Activated naive CD8-positive, alpha-beta T cell treated with anti-CD3 and anti-CD28 coated beads, Interleukin-2, amount 50 U/mL, for 24 hours (primary cell): ENCODE results near the gene HCN4.

Source experiments
- ATAC-seq: fragments of 150-1000 bp; cut with Tn5 transposase; one replicate; pipeline ENCODE4 v1.10.0; 2021
- DNase-seq: peaks from one replicate; pipeline ENCODE4 v3.0.0; 2021
- H3K27ac Mint-ChIP-seq: one replicate; pipeline ENCODE4 v1.8.0; 2021; ENCODE audit warnings: mild to moderate bottlenecking, mixed read lengths
- H3K27me3 Mint-ChIP-seq: one replicate; pipeline ENCODE4 v1.8.0; 2021; ENCODE audit warnings: mixed read lengths
- H3K36me3 Mint-ChIP-seq: one replicate; pipeline ENCODE4 v1.8.0; 2021; ENCODE audit warnings: low read depth, mixed read lengths
- H3K4me1 Mint-ChIP-seq: one replicate; pipeline ENCODE4 v1.8.0; 2021; ENCODE audit warnings: mixed read lengths
- H3K4me3 Mint-ChIP-seq: one replicate; pipeline ENCODE4 v1.8.0; 2021; ENCODE audit warnings: mild to moderate bottlenecking, moderate library complexity, mixed read lengths
- H3K9me3 Mint-ChIP-seq: one replicate; pipeline ENCODE4 v1.8.0; 2021; ENCODE audit warnings: mixed read lengths

HCN4 gene

GRCh38 chr15:73330206-73331051 is 38.3 kb downstream of the HCN4 start:
- Mint-ChIP-seq H3K36me3 (no peaks in the 10 kb centered on the region), H3K4me3 (no peak overlapping the region), H3K27me3 (no peaks in the 10 kb centered on the region), H3K9me3 (no peaks in the 10 kb centered on the region), H3K4me1 (no peaks in the 10 kb centered on the region), H3K27ac (no peak overlapping the region)
- DNase-seq (no peak), ATAC-seq (no peak)

- no peaks in the 10 kb centered on the region for H3K4me1 Mint-ChIP-seq
- no peaks in the 10 kb centered on the region for H3K9me3 Mint-ChIP-seq
- H3K27ac Mint-ChIP-seq: no peak overlapping the region
- H3K36me3 Mint-ChIP-seq: no peaks in the 10 kb centered on the region
- DNase-seq (no peak), ATAC-seq (no peak)
- H3K4me3 Mint-ChIP-seq: no peak overlapping the region
- H3K27me3 Mint-ChIP-seq: no peaks in the 10 kb centered on the region
Measured at GRCh38 chr15:73329501-73330200, 39.1 kb downstream of the HCN4 start.

GRCh38 chr15:73328981-73329380 is 39.8 kb downstream of the HCN4 start:
- ATAC-seq: no peak
- no peak overlapping the region for H3K27ac Mint-ChIP-seq
- DNase-seq: no peak

GRCh38 chr15:73328149-73328820 is 40.5 kb downstream of the HCN4 start:
- Mint-ChIP-seq H3K9me3 (no peaks in the 10 kb centered on the region), H3K4me1 (no peaks in the 10 kb centered on the region), H3K36me3 (no peaks in the 10 kb centered on the region), H3K27me3 (no peaks in the 10 kb centered on the region), H3K4me3 (no peak overlapping the region), H3K27ac (no peak overlapping the region)
- DNase-seq: no peak
- no peak for ATAC-seq

More at GRCh38 chr15:73328981-73329380, 39.8 kb downstream of the HCN4 start:
- H3K9me3 Mint-ChIP-seq: no peaks in the 10 kb centered on the region
- no peaks in the 10 kb centered on the region for H3K36me3 Mint-ChIP-seq
- H3K4me3 Mint-ChIP-seq: no peak overlapping the region
- H3K27me3 Mint-ChIP-seq: no peaks in the 10 kb centered on the region
- no peaks in the 10 kb centered on the region for H3K4me1 Mint-ChIP-seq

- H3K4me1 Mint-ChIP-seq: no peaks in the 10 kb centered on the region
- no peak overlapping the region for H3K27ac Mint-ChIP-seq
- H3K4me3 Mint-ChIP-seq: no peak overlapping the region
- no peaks in the 10 kb centered on the region for H3K9me3 Mint-ChIP-seq
- no peaks in the 10 kb centered on the region for H3K27me3 Mint-ChIP-seq
- ATAC-seq (no peak), DNase-seq (no peak)
- no peaks in the 10 kb centered on the region for H3K36me3 Mint-ChIP-seq
Measured at GRCh38 chr15:73326157-73326556, 42.6 kb downstream of the HCN4 start.

GRCh38 chr15:73325191-73325861 is 43.4 kb downstream of the HCN4 start:
- no peaks in the 10 kb centered on the region for H3K9me3 Mint-ChIP-seq
- H3K27ac Mint-ChIP-seq: no peak overlapping the region
- no peaks in the 10 kb centered on the region for H3K4me1 Mint-ChIP-seq
- peak; percentile 29 for DNase-seq
- H3K27me3 Mint-ChIP-seq: peaks cover 2% of the 10 kb centered on the region
- H3K4me3 Mint-ChIP-seq: no peak overlapping the region
- no peak for ATAC-seq
- no peaks in the 10 kb centered on the region for H3K36me3 Mint-ChIP-seq

- Mint-ChIP-seq H3K9me3 (no peaks in the 10 kb centered on the region), H3K36me3 (no peaks in the 10 kb centered on the region), H3K27ac (no peak overlapping the region), H3K4me3 (no peak overlapping the region), H3K4me1 (no peaks in the 10 kb centered on the region), H3K27me3 (peaks cover 2% of the 10 kb centered on the region)
- DNase-seq: no peak
- ATAC-seq: no peak
Measured at GRCh38 chr15:73324496-73325170, 44.1 kb downstream of the HCN4 start.

GRCh38 chr15:73323956-73324355 is 44.8 kb downstream of the HCN4 start:
- Mint-ChIP-seq H3K27me3 (peaks cover 6% of the 10 kb centered on the region), H3K4me3 (no peak overlapping the region), H3K27ac (no peak overlapping the region), H3K9me3 (no peaks in the 10 kb centered on the region), H3K36me3 (no peaks in the 10 kb centered on the region), H3K4me1 (peaks cover 3% of the 10 kb centered on the region)
- ATAC-seq (no peak), DNase-seq (no peak)

- Mint-ChIP-seq H3K4me3 (no peak overlapping the region), H3K36me3 (no peaks in the 10 kb centered on the region), H3K4me1 (peaks cover 4% of the 10 kb centered on the region), H3K27ac (no peak overlapping the region), H3K27me3 (peaks cover 6% of the 10 kb centered on the region), H3K9me3 (no peaks in the 10 kb centered on the region)
- DNase-seq (no peak), ATAC-seq (no peak)
Measured at GRCh38 chr15:73323374-73323955, 45.3 kb downstream of the HCN4 start.

GRCh38 chr15:73322665-73323373 is 45.9 kb downstream of the HCN4 start:
- DNase-seq (no peak), ATAC-seq (no peak)
- Mint-ChIP-seq H3K27me3 (peaks cover 7% of the 10 kb centered on the region), H3K36me3 (no peaks in the 10 kb centered on the region), H3K27ac (no peak overlapping the region), H3K4me3 (no peak overlapping the region), H3K4me1 (peaks cover 9% of the 10 kb centered on the region), H3K9me3 (no peaks in the 10 kb centered on the region)

GRCh38 chr15:73321496-73322450 is 47.0 kb downstream of the HCN4 start:
- Mint-ChIP-seq H3K4me1 (peaks cover 15% of the 10 kb centered on the region), H3K4me3 (no peak overlapping the region), H3K27ac (no peak overlapping the region), H3K9me3 (no peaks in the 10 kb centered on the region), H3K27me3 (peaks cover 12% of the 10 kb centered on the region), H3K36me3 (no peaks in the 10 kb centered on the region)
- ATAC-seq (no peak), DNase-seq (no peak)

- Mint-ChIP-seq H3K27me3 (peaks cover 12% of the 10 kb centered on the region), H3K9me3 (no peaks in the 10 kb centered on the region), H3K4me1 (peaks cover 15% of the 10 kb centered on the region), H3K4me3 (no peak overlapping the region), H3K27ac (no peak overlapping the region), H3K36me3 (no peaks in the 10 kb centered on the region)
- DNase-seq (no peak), ATAC-seq (no peak)
Measured at GRCh38 chr15:73320619-73321180, 48.1 kb downstream of the HCN4 start.
